ENCODE measurements around the gene GYS2.
A peak's percentile ranks its signal among the peaks of the same experiment; 100 is the strongest.

The GYS2 gene

DNA sequence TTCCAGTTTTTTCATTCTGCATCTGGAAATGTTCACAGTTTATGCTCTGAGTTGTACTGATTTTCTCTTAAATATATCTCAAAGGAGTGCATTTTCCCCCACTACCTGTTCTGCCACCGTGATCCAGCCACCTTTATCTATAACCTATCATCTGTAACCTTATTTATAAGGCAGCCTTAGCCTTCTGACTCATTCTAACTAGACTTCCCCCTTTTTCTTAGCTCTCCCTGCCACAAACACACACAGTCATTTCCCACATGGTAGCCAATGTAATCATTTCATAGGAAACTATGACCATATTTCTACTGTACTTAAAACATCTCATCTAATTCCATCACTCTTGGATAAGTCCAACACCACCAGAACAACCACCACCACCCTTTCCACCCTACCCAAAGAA is 10.8 kb upstream of the GYS2 start:
- no peaks in the 10 kb centered on the region for H3K9me3 ChIP-seq (ENCODE audit: insufficient read depth, low read depth, low read length)
- H3F3A ChIP-seq (ENCODE audit: low read depth), result no peaks in the 10 kb centered on the region
- H3K27me3 ChIP-seq (ENCODE audit: insufficient read depth, low read length, poor library complexity, severe bottlenecking), result no peaks in the 10 kb centered on the region
- H3K36me3 ChIP-seq (ENCODE audit: insufficient read depth, low read length), result no peaks in the 10 kb centered on the region
- H3K9ac ChIP-seq (ENCODE audit: low read depth, low read length, poor library complexity, severe bottlenecking), result no peak overlapping the region
- H2AFZ ChIP-seq (ENCODE audit: low read length), result peak overlapping the region; percentile 60; the same call in 1 of the 2 replicates
- H3K4me1 ChIP-seq (ENCODE audit: insufficient read depth, low read length, poor library complexity, severe bottlenecking), result peaks cover 19% of the 10 kb centered on the region
- H3K9me2 ChIP-seq (replicated peaks; ENCODE audit: low read depth, low read length), result no peaks in the 10 kb centered on the region
- no peaks in the 10 kb centered on the region for H3K79me2 ChIP-seq (ENCODE audit: insufficient read depth, low read length)
- no peak overlapping the region for H3K4me3 ChIP-seq (ENCODE audit: low read length, poor library complexity, severe bottlenecking)
- TF ChIP-seq, protein P1, sequence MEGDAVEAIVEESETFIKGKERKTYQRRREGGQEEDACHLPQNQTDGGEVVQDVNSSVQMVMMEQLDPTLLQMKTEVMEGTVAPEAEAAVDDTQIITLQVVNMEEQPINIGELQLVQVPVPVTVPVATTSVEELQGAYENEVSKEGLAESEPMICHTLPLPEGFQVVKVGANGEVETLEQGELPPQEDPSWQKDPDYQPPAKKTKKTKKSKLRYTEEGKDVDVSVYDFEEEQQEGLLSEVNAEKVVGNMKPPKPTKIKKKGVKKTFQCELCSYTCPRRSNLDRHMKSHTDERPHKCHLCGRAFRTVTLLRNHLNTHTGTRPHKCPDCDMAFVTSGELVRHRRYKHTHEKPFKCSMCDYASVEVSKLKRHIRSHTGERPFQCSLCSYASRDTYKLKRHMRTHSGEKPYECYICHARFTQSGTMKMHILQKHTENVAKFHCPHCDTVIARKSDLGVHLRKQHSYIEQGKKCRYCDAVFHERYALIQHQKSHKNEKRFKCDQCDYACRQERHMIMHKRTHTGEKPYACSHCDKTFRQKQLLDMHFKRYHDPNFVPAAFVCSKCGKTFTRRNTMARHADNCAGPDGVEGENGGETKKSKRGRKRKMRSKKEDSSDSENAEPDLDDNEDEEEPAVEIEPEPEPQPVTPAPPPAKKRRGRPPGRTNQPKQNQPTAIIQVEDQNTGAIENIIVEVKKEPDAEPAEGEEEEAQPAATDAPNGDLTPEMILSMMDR (conservative IDR thresholded peaks at IDR 0.05; ENCODE audit: low read length), result no peak
- no peak for TF ChIP-seq EZH2phosphoT487 (IDR thresholded peaks at IDR 0.05; ENCODE audit: borderline replicate concordance)
- H3K4me2 ChIP-seq (ENCODE audit: low read depth, low read length, poor library complexity, severe bottlenecking), result peak overlapping the region; percentile 43
- no peaks in the 10 kb centered on the region for H4K20me1 ChIP-seq (ENCODE audit: insufficient read depth, low read length, poor library complexity, severe bottlenecking)

DNA sequence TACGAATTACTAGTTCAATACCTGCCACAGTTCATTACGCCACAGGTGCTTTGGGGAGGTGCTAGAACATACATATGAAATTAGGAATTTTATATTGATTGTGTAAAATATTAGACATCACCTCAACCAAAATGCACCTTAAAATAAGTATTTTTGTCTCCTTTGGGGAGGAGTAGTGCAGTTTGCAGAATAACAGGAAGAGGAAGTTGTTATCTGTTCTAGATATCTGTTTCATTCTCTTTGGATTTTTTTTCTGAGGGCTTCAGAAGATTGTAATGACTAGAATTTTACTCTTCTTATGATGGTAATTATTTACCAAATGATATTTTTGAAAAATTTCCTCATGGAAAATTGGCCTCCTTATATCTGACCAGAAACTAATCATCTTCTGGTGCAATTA is 9.9 kb upstream of the GYS2 start:
- H3K9me3 ChIP-seq (ENCODE audit: insufficient read depth, low read depth, low read length), result no peaks in the 10 kb centered on the region
- no peaks in the 10 kb centered on the region for H3K36me3 ChIP-seq (ENCODE audit: insufficient read depth, low read length)
- H3F3A ChIP-seq (ENCODE audit: low read depth), result no peaks in the 10 kb centered on the region
- no peaks in the 10 kb centered on the region for H3K9me2 ChIP-seq (replicated peaks; ENCODE audit: low read depth, low read length)
- H2AFZ ChIP-seq (ENCODE audit: low read length), result no peak overlapping the region
- TF ChIP-seq EZH2phosphoT487 (IDR thresholded peaks at IDR 0.05; ENCODE audit: borderline replicate concordance), result no peak
- TF ChIP-seq, protein P1 (conservative IDR thresholded peaks at IDR 0.05; ENCODE audit: low read length), result no peak
- no peaks in the 10 kb centered on the region for H3K27me3 ChIP-seq (ENCODE audit: insufficient read depth, low read length, poor library complexity, severe bottlenecking)
- peaks cover 19% of the 10 kb centered on the region for H3K4me1 ChIP-seq (ENCODE audit: insufficient read depth, low read length, poor library complexity, severe bottlenecking)
- H4K20me1 ChIP-seq (ENCODE audit: insufficient read depth, low read length, poor library complexity, severe bottlenecking), result no peaks in the 10 kb centered on the region
- H3K9ac ChIP-seq (ENCODE audit: low read depth, low read length, poor library complexity, severe bottlenecking), result no peak overlapping the region
- H3K79me2 ChIP-seq (ENCODE audit: insufficient read depth, low read length), result no peaks in the 10 kb centered on the region
- peak overlapping the region; percentile 43 for H3K4me2 ChIP-seq (ENCODE audit: low read depth, low read length, poor library complexity, severe bottlenecking)
- peak overlapping the region; percentile 9 for H3K4me3 ChIP-seq (ENCODE audit: low read length, poor library complexity, severe bottlenecking)

DNA sequence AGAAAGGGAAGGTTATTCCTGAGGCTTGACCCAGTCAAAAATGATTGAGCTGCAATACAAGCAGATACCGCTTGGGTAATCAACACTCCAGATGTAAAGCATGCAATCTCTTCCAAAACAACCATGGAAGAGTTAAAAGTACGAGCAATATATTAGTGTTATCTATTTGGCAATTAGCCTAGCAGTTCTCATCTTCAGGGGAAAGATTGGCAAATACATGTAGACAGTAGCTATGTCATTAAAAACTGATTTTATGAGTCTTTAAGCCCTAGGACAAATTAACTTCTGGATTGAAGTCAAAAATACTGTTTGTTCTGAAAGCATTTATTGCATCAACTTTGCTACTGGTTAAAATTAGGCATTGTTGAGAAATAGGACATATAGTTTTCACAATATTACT is 9.3 kb upstream of the GYS2 start:
- no peak for TF ChIP-seq EZH2phosphoT487 (IDR thresholded peaks at IDR 0.05; ENCODE audit: borderline replicate concordance)
- TF ChIP-seq, protein P1 (conservative IDR thresholded peaks at IDR 0.05; ENCODE audit: low read length), result no peak
- Histone ChIP-seq H4K20me1 (ENCODE audit: insufficient read depth, low read length, poor library complexity, severe bottlenecking) (no peaks in the 10 kb centered on the region), H3K4me3 (ENCODE audit: low read length, poor library complexity, severe bottlenecking) (no peak overlapping the region), H3K9me2 (replicated peaks; ENCODE audit: low read depth, low read length) (no peaks in the 10 kb centered on the region), H3K9me3 (ENCODE audit: insufficient read depth, low read depth, low read length) (no peaks in the 10 kb centered on the region), H3K9ac (ENCODE audit: low read depth, low read length, poor library complexity, severe bottlenecking) (no peak overlapping the region), H3K4me2 (ENCODE audit: low read depth, low read length, poor library complexity, severe bottlenecking) (peak overlapping the region; percentile 43), H3K36me3 (ENCODE audit: insufficient read depth, low read length) (no peaks in the 10 kb centered on the region), H3K27me3 (ENCODE audit: insufficient read depth, low read length, poor library complexity, severe bottlenecking) (no peaks in the 10 kb centered on the region), H3F3A (ENCODE audit: low read depth) (no peaks in the 10 kb centered on the region), H3K4me1 (ENCODE audit: insufficient read depth, low read length, poor library complexity, severe bottlenecking) (peaks cover 19% of the 10 kb centered on the region), H2AFZ (ENCODE audit: low read length) (no peak overlapping the region), H3K79me2 (ENCODE audit: insufficient read depth, low read length) (no peaks in the 10 kb centered on the region)
